Stimulated activated CD8-positive, alpha-beta memory T cell treated with anti-CD3 and anti-CD28 coated beads, Interleukin-15, amount 100 ng/mL, for 24 hours (primary cell): Measurements from ENCODE around the gene TRMT13.
"Not testable (repeated sequence)": the region's sequence is repeated elsewhere in the genome, so short reads cannot be mapped to it uniquely, and the experiment has no call there.

Source experiments
- DNase-seq: peaks from one replicate; pipeline ENCODE4 v3.0.0-alpha.2; 2020; ENCODE audit warnings: low read depth

TRMT13 gene

DNA sequence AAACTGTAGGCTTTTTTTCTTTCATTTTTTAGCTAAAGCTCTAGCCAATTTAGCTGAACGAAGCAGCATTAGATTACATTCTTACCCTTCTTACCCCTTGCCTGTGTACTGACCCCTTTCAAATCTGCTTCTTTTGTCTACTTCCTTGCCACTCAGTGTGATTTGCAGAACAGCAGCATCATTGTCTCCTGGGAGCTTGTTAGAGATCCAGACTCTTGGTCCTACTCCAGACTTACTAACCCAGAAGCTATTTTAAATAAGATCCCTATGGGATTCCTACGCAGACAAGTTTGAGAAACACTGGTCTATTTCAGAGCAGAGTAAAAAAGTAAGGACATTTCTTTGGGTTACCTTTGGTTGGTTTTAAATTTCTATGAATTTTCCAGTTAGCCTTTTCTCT, 31.3 kb downstream of the TRMT13 start:
- DNase-seq, result no peak

DNA sequence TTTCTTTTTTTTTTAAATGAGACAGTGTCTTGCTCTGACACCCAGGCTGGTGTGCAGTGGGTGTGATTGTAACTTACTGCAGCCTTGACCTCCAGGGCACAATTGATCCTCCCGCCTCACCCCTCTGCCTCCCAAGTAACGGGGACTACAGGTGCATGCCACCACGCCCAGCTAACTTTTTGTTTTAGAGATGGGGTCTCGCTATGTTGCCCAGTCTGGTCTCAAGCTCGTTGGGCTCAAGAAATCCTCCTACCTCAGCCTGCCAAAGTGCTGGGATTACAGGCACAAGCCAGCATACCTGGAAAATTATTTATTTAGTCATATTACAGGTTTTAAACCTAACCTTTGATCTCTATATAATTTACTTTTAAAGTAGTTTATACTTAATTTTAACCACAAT, 31.7 kb downstream of the TRMT13 start:
- DNase-seq, result no peak

DNA sequence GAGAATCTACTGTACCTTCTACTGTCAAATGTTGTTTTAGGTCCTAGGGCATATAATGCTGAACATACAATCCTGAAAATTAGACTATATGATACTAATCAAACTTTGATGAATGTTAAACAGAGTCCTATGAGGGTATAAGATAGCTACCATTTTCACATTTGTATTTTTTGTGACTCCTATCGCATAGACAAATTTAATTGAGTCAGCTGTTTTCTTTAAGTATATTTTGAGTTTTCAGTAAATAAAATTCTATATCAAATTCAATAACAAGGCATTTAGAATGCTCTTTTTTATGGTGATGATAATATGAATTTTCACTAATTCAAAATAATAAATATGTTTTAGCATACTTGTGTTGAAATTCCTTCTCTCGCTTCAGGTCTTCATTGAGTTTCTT, 35.1 kb downstream of the TRMT13 start:
- no peak for DNase-seq

DNA sequence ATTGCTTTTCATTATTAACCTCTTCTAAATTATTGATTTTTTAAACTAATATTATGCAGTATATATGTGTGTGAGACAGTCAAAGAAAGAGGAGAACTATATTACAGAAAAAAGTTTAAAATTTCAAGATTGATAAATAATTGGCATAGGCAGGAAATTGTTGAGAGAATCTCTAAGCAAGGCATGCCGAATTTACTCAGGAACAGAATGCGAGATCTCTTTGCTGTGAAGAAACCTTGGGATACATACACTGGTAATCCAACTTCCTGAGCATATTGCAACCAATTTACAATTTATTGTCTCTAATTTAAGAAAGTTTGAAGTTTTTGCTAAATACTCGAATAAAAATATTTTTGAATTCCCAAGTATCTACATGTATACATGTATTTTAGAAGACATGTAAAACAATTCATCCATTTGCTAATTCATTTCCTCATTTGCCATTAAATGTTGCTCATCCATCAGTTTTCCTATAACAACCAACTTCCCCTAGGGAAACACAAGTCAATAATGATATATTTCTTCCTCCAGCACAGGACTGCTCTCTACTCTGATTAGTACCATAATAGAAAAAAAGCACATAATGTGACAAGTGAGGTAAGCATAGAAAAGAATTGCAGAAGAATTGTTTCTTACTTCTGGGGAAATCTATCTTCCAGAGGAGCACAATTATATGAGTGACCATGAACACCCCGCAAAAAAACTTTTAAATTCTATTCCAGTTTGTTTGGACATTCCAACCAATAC, 44.5 kb downstream of the TRMT13 start:
- no peak for DNase-seq

DNA sequence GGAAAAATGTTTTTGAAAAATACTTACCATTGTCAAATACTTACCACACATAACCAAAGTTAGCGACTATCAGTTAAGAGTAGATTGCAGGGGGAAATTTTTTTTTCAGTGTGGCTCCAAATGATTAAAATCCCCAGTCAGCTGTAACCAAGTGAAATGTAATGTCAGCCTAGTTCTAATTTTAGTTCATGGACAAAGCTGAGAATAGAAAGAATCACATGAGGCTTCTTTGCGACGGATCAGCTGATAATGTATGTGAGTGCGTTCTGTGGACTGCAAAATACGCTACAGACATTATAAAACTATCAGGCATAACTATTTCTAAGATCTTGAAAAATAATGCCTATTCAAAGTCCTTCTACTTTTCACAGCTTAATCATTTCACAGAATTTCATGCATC, 45.1 kb downstream of the TRMT13 start, which contains the start of gene LRRC39:
TSS of gene LRRC39 (minus strand) at position 166 of the 400 bp plus-strand sequence. CDS start 9,740 bp downstream, outside the sequence.
- DNase-seq, result no peak

DNA sequence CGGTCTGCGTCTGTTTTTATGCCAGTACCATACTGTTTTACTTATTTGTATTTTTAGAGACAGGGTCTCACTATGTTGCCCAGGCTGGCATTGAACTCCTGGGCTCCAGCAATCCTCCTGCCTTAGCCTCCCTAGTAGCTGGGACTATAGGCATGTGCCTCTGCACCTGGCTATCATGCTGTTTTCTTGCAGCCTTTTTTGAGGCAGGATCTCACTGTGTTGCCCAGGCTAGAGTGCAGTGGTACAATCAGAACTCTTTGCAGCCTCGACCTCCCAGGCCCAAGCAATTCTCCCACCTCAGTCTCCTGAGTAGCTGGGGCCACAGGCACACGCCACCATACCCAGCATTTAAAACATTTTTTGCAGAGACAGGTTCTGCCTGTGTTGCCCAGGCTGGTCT, 50.4 kb downstream of the TRMT13 start:
- no peak for DNase-seq

DNA sequence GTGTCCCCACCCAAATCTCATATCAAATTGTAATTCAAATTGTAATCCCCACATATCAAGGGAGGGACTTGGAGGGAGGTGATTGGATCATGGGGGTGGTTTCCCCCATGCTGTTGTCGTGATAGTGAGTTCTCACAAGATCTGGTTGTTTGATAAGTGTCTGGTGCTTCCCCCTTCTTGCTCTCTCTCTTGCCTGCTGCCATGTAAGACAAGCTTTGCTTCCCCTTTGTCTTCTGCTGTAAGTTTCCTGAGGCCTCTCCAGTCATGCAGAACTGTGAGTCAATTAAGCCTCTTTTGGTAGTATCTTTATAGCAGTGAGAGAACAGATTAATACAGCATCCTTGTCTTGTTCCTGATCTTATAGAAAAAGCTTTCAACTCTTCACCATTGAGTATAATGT, 51.6 kb downstream of the TRMT13 start:
- DNase-seq, result no peak

DNA sequence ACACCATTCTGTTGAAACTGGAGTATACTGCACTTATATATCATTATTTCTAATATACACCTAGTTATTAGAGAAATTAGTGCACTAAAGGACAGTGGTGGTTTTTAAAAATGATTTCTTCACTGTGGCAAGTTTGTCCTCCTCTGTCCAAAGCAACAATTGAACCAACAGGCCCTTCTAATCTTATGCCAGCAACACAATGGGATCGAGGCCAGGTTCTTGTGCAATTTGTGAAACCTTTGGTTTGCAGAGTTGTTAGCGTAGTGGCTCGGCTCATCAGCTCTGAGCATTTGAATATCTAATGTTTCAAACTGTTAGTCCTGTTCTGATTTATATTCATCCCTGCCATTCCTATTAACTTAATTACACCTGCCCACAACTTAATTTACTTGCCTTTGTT, 54.9 kb downstream of the TRMT13 start:
- DNase-seq, result no peak

DNA sequence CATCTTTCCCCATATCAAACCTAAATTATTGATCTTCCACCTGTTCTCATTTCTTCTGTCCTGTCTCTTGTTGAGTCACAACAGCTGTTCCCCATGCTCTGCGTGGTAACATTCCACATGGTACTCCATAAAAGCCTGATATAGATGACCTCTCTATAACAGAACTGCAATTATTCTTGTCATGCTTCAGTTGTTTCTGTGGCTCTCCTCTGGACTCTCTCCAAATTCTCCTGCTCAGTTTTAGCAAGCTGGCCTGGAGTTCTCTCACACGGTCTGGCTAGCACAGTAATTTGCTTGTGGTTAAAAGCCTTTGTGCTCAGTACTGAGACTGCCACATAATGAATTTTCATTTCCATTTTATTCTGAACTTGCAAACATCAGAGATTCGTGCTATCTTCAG, 55.7 kb downstream of the TRMT13 start:
- DNase-seq, result no peak

DNA sequence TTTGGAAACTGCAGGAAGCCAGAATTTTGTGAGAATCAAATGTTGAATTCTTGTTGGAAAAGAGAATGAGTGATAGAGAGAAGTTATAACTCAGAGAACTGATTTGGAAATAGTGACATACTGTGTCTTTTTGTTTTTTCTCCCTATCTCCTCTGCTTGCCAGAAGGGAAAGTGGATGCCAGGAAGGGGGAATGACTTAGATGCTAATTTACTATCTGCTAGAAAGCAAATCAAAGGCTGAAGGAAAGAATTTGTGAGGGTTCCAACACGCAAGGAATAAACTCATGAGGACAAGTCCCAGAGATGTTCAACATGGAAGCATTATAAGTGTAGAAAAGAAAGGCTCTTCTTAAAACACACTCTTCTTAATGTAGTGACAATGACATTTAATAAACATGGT, 65.6 kb downstream of the TRMT13 start:
- no peak for DNase-seq

DNA sequence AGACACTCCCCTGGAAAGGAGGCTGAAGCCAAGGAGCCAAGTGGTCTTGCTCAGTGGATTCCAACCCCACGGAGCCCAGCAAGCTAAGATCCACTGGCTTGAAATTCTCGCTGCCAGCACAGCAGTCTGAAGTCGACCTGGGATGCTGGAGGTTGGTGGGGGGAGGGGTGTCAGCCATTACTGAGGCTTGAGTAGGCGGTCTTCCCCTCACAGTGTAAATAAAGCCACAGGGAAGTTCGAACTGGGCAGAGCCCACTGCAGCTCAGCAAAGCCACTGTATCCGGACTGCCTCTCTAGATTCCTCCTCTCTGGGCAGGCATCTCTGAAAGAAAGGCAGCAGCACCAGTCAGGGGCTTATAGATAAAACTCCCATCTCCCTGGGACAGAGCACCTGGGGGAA, 67.1 kb downstream of the TRMT13 start:
- not testable (repeated sequence) for DNase-seq
